GM19397 (cell line): ENCODE results near the gene ROR1.
"Not testable (repeated sequence)": the region's sequence is repeated elsewhere in the genome, so short reads cannot be mapped to it uniquely, and the experiment has no call there.

ENCODE experiments used
- ATAC-seq: cut with Tn5 transposase; IDR thresholded peaks from one replicate; pipeline ENCODE4 v1.9.1; 2021; ENCODE audit warnings: mild to moderate bottlenecking, moderate library complexity; ENCODE audit not compliant: unreplicated experiment

The ROR1 gene

GRCh38 chr1:63790989-63791388 is 17.2 kb downstream of the ROR1 start:
- no peak for ATAC-seq

DNA sequence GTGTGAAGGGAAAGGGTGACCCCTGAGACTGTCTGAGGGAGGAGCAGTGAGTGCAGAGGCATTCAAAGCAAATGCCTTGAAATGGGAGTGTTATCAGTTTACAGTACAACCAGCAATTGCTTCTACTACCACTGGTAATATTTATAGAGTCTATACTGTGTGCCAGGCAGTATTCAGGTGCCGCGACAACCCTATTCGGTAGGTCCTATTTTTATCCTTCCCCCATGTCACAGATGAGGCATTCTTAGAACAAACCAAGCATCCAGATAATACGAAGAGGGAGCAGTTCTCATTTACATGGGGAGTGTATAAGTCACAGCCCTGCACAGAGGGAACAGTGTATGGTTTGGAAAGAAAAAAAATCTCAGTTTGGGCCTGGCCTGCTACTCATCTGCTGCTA is 18.3 kb downstream of the ROR1 start:
- no peak for ATAC-seq

DNA sequence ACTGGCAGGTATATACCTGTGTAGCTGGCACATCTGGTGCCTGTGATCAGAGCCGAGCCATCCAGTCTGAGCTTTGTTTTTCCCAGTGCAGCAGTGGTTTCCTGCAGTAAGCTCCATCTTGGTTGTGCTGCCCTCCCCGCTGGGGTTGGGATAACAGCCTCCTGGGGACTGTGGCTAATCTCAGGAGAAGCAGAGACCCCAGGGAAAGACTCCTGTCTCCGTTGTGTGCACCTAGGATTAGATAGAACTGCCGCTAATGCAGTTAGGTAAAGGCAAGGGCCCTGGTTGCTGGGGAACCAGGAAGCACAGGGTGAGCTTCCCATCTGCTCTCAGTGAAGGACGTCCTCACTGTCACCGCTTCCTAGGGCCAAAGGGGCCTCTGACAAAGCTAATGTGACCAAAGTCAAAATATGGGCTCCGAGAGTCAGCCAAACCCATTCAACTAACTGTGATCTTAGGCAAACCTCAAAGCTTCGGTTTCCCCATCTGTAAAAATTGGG is 20.0 kb downstream of the ROR1 start:
- no peak for ATAC-seq

DNA sequence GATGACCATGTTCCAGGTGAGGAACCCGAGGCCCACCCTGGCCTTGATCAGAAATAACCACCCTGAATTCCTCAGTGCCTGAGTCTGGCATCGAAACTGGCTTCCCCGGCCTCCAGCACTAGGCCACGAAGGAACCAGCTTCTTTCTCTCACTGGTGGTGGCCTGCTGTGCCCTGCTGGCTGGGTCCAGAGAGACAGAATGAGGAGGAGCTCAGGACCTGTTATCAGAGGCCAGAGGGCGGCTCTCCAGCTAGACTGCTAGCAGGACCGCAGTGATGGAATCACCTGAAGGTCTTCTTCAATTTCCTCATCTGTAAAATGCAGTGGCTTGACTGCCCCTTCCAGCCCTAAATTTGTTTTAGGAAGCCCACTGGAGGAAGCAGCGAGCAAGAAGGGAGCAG is 20.5 kb downstream of the ROR1 start:
- ATAC-seq = no peak

- ATAC-seq = no peak
Observed at GRCh38 chr1:63794939-63795378, 21.1 kb downstream of the ROR1 start.

GRCh38 chr1:63795455-63795854 is 21.6 kb downstream of the ROR1 start:
- ATAC-seq = no peak

DNA sequence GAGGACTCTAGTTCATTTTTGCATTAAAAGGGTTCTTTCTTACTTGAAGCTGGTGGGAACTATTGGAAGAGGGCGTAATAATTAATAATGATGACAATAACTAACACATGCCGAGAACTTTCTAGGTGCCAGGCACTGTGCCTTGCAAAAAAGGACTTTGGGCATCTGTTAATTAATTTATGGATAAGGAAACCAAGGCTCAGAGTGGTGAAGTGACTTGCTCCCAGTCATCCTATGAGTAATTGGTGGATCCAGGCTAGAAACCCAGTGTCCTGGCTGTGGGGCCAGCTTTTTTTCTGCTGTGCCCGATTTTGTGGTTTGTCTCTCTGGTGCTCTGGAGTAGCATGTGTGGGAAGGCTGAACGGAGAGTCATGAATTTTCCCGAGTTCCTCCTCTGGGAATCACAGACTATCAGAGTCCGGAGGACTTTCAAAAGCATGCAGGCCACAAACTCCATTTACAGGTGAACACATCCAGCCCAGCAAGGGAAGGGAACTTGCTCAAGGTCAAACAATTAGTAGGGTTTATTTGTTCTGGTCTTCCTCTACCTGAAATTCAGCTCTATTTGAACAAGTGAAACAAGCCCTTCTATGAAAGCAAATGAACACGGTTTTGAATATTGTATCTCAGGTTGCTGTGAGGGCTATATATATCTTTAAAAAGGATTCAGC is 23.4 kb downstream of the ROR1 start:
- ATAC-seq = no peak

- no peak for ATAC-seq
Observed at GRCh38 chr1:63798284-63798683, 24.5 kb downstream of the ROR1 start.

DNA sequence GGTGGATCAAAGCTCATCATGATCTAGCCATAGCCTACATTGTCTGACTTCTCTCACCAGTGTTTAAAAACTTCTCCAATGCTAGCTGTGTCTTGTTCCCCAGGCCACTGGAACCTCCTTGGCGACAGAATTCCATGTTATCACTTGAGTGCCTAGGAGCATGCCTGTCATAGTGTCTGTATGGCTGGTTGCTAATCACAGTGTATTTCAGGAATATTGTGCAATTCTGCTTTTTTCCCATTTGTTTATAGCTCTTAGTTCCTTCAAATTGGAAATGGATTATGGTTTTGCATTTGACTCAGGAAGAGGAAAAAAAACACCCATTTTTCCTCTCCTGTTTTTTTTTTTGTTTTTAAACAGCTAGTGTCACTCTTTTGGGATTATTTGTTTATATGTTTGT is 25.5 kb downstream of the ROR1 start:
- no peak for ATAC-seq

DNA sequence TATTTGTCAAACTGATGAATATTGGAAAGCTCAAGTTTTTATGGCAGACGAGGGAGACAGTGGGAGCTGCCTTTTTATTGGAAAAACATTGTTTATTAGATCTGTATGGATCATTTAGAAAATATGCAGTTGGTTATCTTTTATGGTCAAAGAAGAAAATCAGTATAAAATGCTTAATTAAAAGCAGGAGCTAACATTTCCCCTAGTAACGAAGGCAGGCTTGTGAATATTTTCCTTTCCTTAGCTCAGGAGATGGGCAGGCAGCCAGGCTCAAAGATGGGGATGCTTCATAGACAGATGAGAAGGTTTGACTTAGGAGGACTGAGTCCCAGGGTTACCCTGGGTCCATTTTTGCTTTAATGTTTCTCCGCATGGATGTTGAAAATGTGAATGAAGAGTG is 26.0 kb downstream of the ROR1 start:
- no peak for ATAC-seq

GRCh38 chr1:63802109-63802508 is 28.3 kb downstream of the ROR1 start:
- ATAC-seq = no peak

DNA sequence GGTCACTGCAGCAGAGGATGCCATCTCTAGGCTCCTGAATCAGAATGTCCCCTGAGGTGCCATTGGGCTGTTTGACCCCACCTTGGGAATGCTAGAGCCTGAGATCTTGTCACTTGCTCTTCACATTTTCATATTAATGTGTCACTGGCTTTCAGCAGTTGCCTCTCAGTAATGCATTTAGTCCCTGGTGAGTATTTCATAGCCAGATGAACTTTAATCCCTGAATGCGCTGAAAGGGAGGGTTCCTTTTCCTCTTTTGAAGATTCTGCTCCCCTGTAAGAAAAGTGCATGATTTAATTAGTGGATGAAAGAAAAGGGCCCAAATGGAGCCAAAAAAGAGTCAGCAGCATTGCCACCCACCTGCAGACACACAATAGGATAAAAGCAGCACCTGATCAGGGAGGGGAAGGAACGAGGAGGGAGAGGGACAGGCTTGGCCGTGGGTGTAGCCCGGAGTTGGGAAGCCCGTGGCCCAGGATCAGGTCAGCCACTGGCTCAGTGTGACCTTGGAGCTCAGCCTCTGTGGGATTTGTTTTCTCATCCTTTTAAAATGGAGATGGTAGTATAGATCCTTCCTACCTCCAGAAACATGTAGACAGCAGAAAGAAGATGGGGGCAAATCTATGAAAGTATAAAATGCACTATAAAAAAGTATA is 31.1 kb downstream of the ROR1 start:
- ATAC-seq = no peak

DNA sequence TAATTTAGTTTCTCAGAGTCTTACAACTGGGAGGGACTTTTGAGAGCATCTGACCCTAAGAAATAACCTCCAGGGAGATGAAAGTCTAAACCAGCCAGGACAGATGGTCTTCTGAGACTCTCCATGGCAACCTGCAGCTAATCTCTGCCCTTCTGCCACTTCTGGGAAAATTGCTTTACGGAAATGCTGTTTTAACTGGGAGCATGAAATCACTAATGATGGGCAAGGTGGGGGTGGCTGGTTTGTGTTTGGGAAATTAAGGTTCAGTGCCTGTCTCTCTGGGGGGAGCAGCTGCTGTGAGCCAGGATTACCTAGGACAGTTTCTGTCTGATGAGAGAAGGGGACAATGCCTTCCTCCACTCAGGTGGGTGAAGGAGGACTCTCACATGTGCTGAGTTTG is 33.2 kb downstream of the ROR1 start:
- ATAC-seq = no peak

GRCh38 chr1:63810936-63811469 is 37.2 kb downstream of the ROR1 start:
- ATAC-seq = no peak

DNA sequence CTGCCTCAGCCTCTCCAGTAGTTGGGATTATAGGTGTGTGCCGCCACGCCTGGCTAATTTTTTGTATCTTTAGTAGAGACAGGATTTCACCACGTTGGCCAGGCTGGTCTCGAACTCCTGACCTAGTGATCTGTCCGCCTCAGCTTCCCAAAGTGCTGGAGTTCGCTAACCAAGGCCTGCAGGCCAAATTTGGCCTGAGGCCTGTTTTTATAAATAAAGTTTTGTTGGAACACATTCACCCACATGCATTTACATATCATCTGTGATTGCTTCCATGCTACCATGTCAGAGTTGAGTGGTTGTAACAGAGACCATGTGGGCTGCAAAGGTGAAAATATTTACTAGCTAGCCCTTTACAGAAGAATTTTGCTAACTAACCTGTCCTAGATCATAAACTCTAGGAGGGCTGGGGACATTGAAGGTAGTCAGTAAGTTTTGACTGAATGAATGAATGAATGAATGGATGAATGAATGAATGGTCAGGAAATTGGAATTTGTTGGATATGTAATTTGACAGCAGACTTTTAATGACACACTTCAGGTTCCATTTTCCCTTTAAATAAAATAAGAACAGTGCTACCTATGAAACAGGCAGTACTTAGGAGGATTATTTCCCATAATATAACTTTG is 38.4 kb downstream of the ROR1 start:
- ATAC-seq = no peak

- no peak for ATAC-seq
Observed at GRCh38 chr1:63813829-63814277, 40.0 kb downstream of the ROR1 start.

DNA sequence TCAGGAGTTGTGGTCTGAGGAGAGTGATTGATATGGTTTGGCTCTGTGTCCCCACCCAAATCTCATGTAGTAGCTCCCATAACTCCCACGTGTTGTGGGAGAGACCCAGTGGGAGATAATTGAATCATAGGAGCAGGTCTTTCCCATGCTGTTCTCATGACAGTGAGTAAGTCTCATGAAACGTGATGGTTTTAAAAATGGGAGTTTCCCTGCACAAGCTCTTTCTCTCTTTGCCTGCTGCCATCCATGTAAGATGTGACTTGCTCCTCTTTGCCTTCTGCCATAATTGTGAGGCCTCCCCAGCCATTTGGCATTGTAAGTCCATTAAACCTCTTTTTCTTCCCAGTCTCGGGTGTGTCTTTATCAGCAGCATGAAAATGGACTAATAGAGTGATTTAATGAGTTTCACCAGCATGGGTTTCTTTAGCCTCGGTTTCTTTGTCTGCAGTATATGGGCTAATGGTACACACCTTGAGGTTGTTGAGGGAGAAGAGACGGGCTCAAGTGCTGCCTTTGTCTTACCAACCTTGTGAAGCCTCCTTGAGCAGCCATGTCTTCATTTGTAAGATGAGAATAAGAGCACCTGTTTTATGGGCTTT is 42.5 kb downstream of the ROR1 start:
- not testable (repeated sequence) for ATAC-seq

GRCh38 chr1:63817152-63817667 is 43.4 kb downstream of the ROR1 start:
- no peak for ATAC-seq

DNA sequence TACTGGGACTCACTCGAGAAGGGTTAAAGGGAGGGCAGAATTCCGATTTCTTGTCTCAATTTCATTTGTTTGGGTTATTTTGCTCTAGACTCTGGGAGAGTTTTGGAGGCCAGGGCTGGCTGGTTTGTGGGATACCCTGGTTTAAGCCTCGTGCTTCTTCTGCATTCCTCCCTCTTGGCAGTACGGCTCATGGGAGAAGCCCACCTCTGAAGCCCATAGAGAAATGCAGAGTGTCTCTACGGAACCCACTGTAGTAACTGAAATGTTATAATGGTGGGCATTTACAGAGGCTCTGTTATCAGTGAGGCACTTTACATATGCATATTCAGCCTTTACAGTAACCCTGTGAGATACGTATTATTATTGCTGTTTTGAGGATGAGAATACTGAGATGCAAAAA is 43.9 kb downstream of the ROR1 start:
- ATAC-seq = no peak

GRCh38 chr1:63818567-63819325 is 44.9 kb downstream of the ROR1 start:
- ATAC-seq = no peak
